ENCODE data around the gene SEMA3F.
A peak's percentile ranks its signal among the peaks of the same experiment; 100 is the strongest.

SEMA3F gene

GRCh38 chr3:50235716-50236483 lies 80.8 kb downstream of the SEMA3F start, which contains the start of gene GNAI2:
TSS of gene GNAI2 (plus strand) at chr3:50236204. CDS start at chr3:50236336, 132 bp downstream.
- peak; percentile 84 for DNase-seq (ENCODE audit: low read depth)

DNA sequence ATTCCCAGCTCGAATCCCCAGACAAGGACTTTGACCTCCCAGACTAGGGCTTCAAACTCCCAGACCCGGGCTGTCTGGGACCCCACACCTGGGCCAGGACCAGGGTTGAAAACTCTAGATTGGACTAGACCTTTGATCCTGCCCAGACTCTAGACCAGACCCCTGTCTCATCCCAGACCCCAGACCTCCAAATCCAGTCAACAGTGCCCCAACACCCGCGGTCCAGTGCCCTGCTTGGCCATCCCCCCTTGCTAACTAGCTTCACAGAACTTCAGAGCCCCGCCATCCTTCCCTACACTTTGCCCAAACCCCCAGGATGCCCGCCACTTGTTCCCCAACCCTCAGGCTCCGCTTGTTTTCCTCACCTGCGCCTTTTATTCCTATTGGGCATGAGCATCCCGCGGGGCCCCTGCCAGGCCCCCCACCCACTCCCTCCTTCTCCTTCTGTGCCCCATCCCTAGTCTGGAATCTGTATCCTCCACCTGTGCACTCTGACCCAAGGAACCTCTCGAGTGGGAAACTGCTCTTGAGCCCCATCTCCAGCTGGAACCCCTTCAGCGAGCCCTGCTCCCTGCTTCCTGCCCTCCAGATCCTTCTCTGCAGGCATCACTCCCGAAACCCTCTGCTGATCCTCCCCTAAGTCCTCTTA lies 81.5 kb downstream of the SEMA3F start:
- DNase-seq (ENCODE audit: low read depth) = no peak

DNA sequence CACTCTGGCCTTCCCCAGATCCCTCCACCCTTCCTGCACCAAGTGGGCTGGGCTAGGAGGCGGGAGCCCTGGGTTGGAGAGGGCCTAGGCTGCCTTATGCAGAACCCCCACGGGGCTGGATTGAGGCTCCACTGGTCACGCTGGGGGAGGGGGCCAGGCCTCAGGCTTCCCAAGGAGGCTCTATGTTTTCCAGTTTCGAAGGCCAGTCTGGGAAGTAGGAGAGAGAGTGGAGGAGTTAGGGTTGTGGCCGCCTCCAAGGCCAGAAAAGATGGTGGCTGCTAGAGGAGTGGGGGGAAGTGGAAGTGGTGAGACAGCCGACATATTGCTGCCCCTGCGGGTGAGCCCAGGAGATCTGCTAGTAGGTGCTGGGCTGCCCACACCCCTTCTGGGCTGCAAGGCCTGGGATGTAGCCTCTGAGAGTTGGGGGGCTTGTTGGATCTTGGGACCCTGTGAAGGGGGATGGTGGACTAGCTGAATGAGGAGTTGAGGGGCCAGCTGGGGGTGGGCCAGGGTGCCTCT lies 82.1 kb downstream of the SEMA3F start:
- no peak for DNase-seq (ENCODE audit: low read depth)

GRCh38 chr3:50237754-50238548 lies 82.8 kb downstream of the SEMA3F start:
- peak; percentile 68 for DNase-seq (ENCODE audit: low read depth)

GRCh38 chr3:50238549-50239026 lies 83.5 kb downstream of the SEMA3F start:
- no peak for DNase-seq (ENCODE audit: low read depth)

Data from stimulated activated CD8-positive, alpha-beta memory T cell treated with anti-CD3 and anti-CD28 coated beads, Interleukin-15, amount 100 ng/mL, for 24 hours (primary cell).